Measurements from ENCODE around the gene APOA4. TPM values are rescaled to one million over a fixed set of nuclear protein-coding genes. Genes with fewer than 3 reads are reported as not detected.

Gene APOA4
- total RNA-seq, 2 donors from 2014 or later = 0.35 to 0.38 TPM

GRCh38 chr11:116782728-116783127 is 40.4 kb downstream of the APOA4 start:
- 92 to 94% methylated on average over 4 of the region's 4 CpGs for WGBS, 2 experiments (ENCODE audit: insufficient coverage in 1 of 2, insufficient read length in 1 of 2)
- Mint-ChIP-seq H3K9me3 (no peaks in the 10 kb centered on the region), H3K4me1 (peaks cover 7% of the 10 kb centered on the region), H3K27me3 (ENCODE audit: insufficient read depth) (no peaks in the 10 kb centered on the region), H3K4me3 (no peak overlapping the region), H3K27ac (no peak overlapping the region), H3K36me3 (ENCODE audit: low read depth) (peaks cover 84% of the 10 kb centered on the region)
- Histone ChIP-seq H3K9me3 (ENCODE audit: control insufficient read depth, low read length) (no peaks in the 10 kb centered on the region), H3K4me3 (ENCODE audit: low read length) (no peak overlapping the region), H3K9ac (ENCODE audit: extremely low read depth, low read length, poor library complexity, severe bottlenecking) (no peak overlapping the region), H3K27ac (ENCODE audit: low read depth, low read length) (no peak overlapping the region), H3K27me3 (ENCODE audit: control insufficient read depth, insufficient read depth, low read length, poor library complexity, severe bottlenecking) (no peaks in the 10 kb centered on the region), H3K4me1 (ENCODE audit: control insufficient read depth, insufficient read depth, low read length) (no peaks in the 10 kb centered on the region), H3K36me3 (ENCODE audit: control insufficient read depth, insufficient read depth, low read length) (peaks cover 87% of the 10 kb centered on the region)
- TF ChIP-seq CTCF (conservative IDR thresholded peaks at IDR 0.05) = no peak
- no peak for DNase-seq

GRCh38 chr11:116778556-116778955 is 44.5 kb downstream of the APOA4 start:
- peaks cover 78% of the 10 kb centered on the region for H3K36me3 ChIP-seq (ENCODE audit: control insufficient read depth, insufficient read depth, low read length)
- H3K4me1 ChIP-seq (ENCODE audit: control insufficient read depth, insufficient read depth, low read length) = no peaks in the 10 kb centered on the region
- WGBS, 2 experiments (ENCODE audit: insufficient coverage in 1 of 2, insufficient read length in 1 of 2) = 83 to 96% methylated on average over 3 to 4 of the region's 4 CpGs
- H3K4me3 ChIP-seq (ENCODE audit: low read length) = no peak overlapping the region
- no peak overlapping the region for H3K27ac ChIP-seq (ENCODE audit: low read depth, low read length)
- Mint-ChIP-seq H3K4me3 (no peak overlapping the region), H3K9me3 (no peaks in the 10 kb centered on the region), H3K27me3 (ENCODE audit: insufficient read depth) (no peaks in the 10 kb centered on the region), H3K4me1 (peaks cover 7% of the 10 kb centered on the region), H3K36me3 (ENCODE audit: low read depth) (peaks cover 69% of the 10 kb centered on the region), H3K27ac (no peak overlapping the region)
- no peaks in the 10 kb centered on the region for H3K27me3 ChIP-seq (ENCODE audit: control insufficient read depth, insufficient read depth, low read length, poor library complexity, severe bottlenecking)
- no peaks in the 10 kb centered on the region for H3K9me3 ChIP-seq (ENCODE audit: control insufficient read depth, low read length)
- DNase-seq = no peak
- no peak for TF ChIP-seq CTCF (conservative IDR thresholded peaks at IDR 0.05)
- H3K9ac ChIP-seq (ENCODE audit: extremely low read depth, low read length, poor library complexity, severe bottlenecking) = no peak overlapping the region

- H3K4me3 Mint-ChIP-seq = no peak overlapping the region
- H3K4me3 ChIP-seq (ENCODE audit: low read length) = no peak overlapping the region
- H3K27ac Mint-ChIP-seq = no peak overlapping the region
- no peaks in the 10 kb centered on the region for H3K27me3 ChIP-seq (ENCODE audit: control insufficient read depth, insufficient read depth, low read length, poor library complexity, severe bottlenecking)
- no peak for DNase-seq
- no peak overlapping the region for H3K27ac ChIP-seq (ENCODE audit: low read depth, low read length)
- no peaks in the 10 kb centered on the region for H3K9me3 ChIP-seq (ENCODE audit: control insufficient read depth, low read length)
- WGBS, 2 experiments (ENCODE audit: insufficient coverage in 1 of 2, insufficient read length in 1 of 2) = 92 to 97% methylated on average over 6 to 7 of the region's 7 CpGs
- no peaks in the 10 kb centered on the region for H3K27me3 Mint-ChIP-seq (ENCODE audit: insufficient read depth)
- H3K36me3 ChIP-seq (ENCODE audit: control insufficient read depth, insufficient read depth, low read length) = peaks cover 63% of the 10 kb centered on the region
- H3K9me3 Mint-ChIP-seq = no peaks in the 10 kb centered on the region
- TF ChIP-seq CTCF (conservative IDR thresholded peaks at IDR 0.05) = no peak
- H3K4me1 Mint-ChIP-seq = peaks cover 9% of the 10 kb centered on the region
- no peak overlapping the region for H3K9ac ChIP-seq (ENCODE audit: extremely low read depth, low read length, poor library complexity, severe bottlenecking)
- H3K4me1 ChIP-seq (ENCODE audit: control insufficient read depth, insufficient read depth, low read length) = no peaks in the 10 kb centered on the region
- H3K36me3 Mint-ChIP-seq (ENCODE audit: low read depth) = peaks cover 54% of the 10 kb centered on the region
Measured at GRCh38 chr11:116777056-116777455, 46.0 kb downstream of the APOA4 start.
